Measurements from ENCODE around the gene MECP2. TPM values are rescaled to one million over a fixed set of nuclear protein-coding genes. Genes with fewer than 3 reads are reported as not detected.

Gene MECP2
- total and polyA plus RNA-seq, 2 donors (not counting 1 experiment from before 2014, with no cell fraction given) = 20.0 to 122 TPM

GRCh38 chrX:154096140-154097002 is 1.1 kb downstream of the MECP2 start:
- intact Hi-C loops (cut with micrococcal nuclease) = loop anchor here (10.0 kb wide), 1 partner anchor 278 kb away; the partner anchor contains the start of genes EMD and FLNA
- Histone ChIP-seq H2AFZ (ENCODE audit: insufficient read depth, low read depth, low read length, poor library complexity, severe bottlenecking) (peak overlapping the region; percentile 12), H3K9me3 (ENCODE audit: control extremely low read depth in 1 of 3, control insufficient read depth in 2 of 3, insufficient read depth in 1 of 3, low read length in 2 of 3) (no peaks in the 10 kb centered on the region), H3K4me1 (ENCODE audit: control insufficient read depth in 2 of 2, insufficient read depth in 2 of 2, low read length in 2 of 2) (peaks cover 36 to 54% of the 10 kb centered on the region in 2 donors), H4K20me1 (ENCODE audit: control insufficient read depth, insufficient read depth, low read length, poor library complexity, severe bottlenecking) (peaks cover 9% of the 10 kb centered on the region), H3K27me3 (replicated peaks in 1 of 4; ENCODE audit: control extremely low read depth in 1 of 4, control insufficient read depth in 3 of 4, insufficient read depth in 4 of 4, low read length in 3 of 4) (no peaks in the 10 kb centered on the region), H3K27ac (ENCODE audit: low read length in 2 of 2) (peak overlapping the region; percentile 65 to 85), H3K9ac (ENCODE audit: low read length) (peak overlapping the region; percentile 82), H3K4me3 (ENCODE audit: control extremely low read depth in 1 of 5, extremely low read depth in 1 of 5, insufficient read depth in 1 of 5, low read depth in 2 of 5, low read length in 4 of 5) (peak overlapping the region; percentile 52 to 70 (median 60)), H3K36me3 (replicated peaks in 1 of 2; ENCODE audit: control extremely low read depth in 1 of 2, control insufficient read depth in 1 of 2, extremely low read depth in 1 of 2, insufficient read depth in 2 of 2, low read length in 1 of 2) (peaks cover 0 to 3% of the 10 kb centered on the region in 2 experiments), H3K79me2 (ENCODE audit: control insufficient read depth, insufficient read depth, low read length) (peaks cover 59% of the 10 kb centered on the region), H3K4me2 (replicated peaks; ENCODE audit: low read depth, low read length, poor library complexity, severe bottlenecking) (peak overlapping the region; percentile 79)
- ChIA-PET CTCF (no interaction called here), POLR2A (interaction anchor here (1.0 kb wide), 1 partner anchor 430 kb away, joined by 4 read pairs; no protein-coding TSS in a partner anchor)
- H3K27ac Mint-ChIP-seq = peak overlapping the region; percentile 94
- H3K9me3 Mint-ChIP-seq (ENCODE audit: insufficient read depth) = no peaks in the 10 kb centered on the region
- 18% methylated on average over 10 of the region's 31 CpGs for WGBS (ENCODE audit: insufficient coverage)
- H3K27me3 Mint-ChIP-seq = peaks cover 4% of the 10 kb centered on the region
- DNase-seq (no peak), ATAC-seq (ENCODE audit: low read depth) (no peak)
- H3K4me3 Mint-ChIP-seq = peak overlapping the region; percentile 94
- H3K4me1 Mint-ChIP-seq = peaks cover 50% of the 10 kb centered on the region
- no peak for TF ChIP-seq CTCF (IDR thresholded peaks at IDR 0.05)
- TF ChIP-seq EZH2 (IDR thresholded peaks at IDR 0.05; ENCODE audit: borderline replicate concordance, insufficient read depth, low read depth, low read length, poor library complexity, severe bottlenecking) = no peak

GRCh38 chrX:154094833-154095232 is 2.7 kb downstream of the MECP2 start:
- ChIA-PET POLR2A (no interaction called here), CTCF (interaction anchor here (1.1 kb wide), 1 partner anchor 16 kb away, joined by 3 read pairs; no protein-coding TSS in a partner anchor)
- Mint-ChIP-seq H3K9me3 (ENCODE audit: insufficient read depth) (no peaks in the 10 kb centered on the region), H3K27ac (no peak overlapping the region), H3K4me3 (peak overlapping the region; percentile 94), H3K27me3 (peaks cover 4% of the 10 kb centered on the region), H3K4me1 (peaks cover 56% of the 10 kb centered on the region)
- Histone ChIP-seq H3K4me1 (ENCODE audit: control insufficient read depth in 2 of 2, insufficient read depth in 2 of 2, low read length in 2 of 2) (peaks cover 36 to 54% of the 10 kb centered on the region in 2 donors), H3K27me3 (replicated peaks in 1 of 4; ENCODE audit: control extremely low read depth in 1 of 4, control insufficient read depth in 3 of 4, insufficient read depth in 4 of 4, low read length in 3 of 4) (no peaks in the 10 kb centered on the region), H3K27ac (ENCODE audit: low read length in 2 of 2) (no peak overlapping the region), H3K9ac (ENCODE audit: low read length) (no peak overlapping the region), H3K4me3 (ENCODE audit: control extremely low read depth in 1 of 5, extremely low read depth in 1 of 5, insufficient read depth in 1 of 5, low read depth in 2 of 5, low read length in 4 of 5) (no peak overlapping the region), H2AFZ (ENCODE audit: insufficient read depth, low read depth, low read length, poor library complexity, severe bottlenecking) (no peak overlapping the region), H3K79me2 (ENCODE audit: control insufficient read depth, insufficient read depth, low read length) (peaks cover 68% of the 10 kb centered on the region), H3K4me2 (replicated peaks; ENCODE audit: low read depth, low read length, poor library complexity, severe bottlenecking) (peak overlapping the region; percentile 79), H4K20me1 (ENCODE audit: control insufficient read depth, insufficient read depth, low read length, poor library complexity, severe bottlenecking) (peaks cover 17% of the 10 kb centered on the region), H3K9me3 (ENCODE audit: control extremely low read depth in 1 of 3, control insufficient read depth in 2 of 3, insufficient read depth in 1 of 3, low read length in 2 of 3) (no peaks in the 10 kb centered on the region), H3K36me3 (replicated peaks in 1 of 2; ENCODE audit: control extremely low read depth in 1 of 2, control insufficient read depth in 1 of 2, extremely low read depth in 1 of 2, insufficient read depth in 2 of 2, low read length in 1 of 2) (peaks cover 0 to 8% of the 10 kb centered on the region in 2 experiments)
- TF ChIP-seq CTCF (IDR thresholded peaks at IDR 0.05) (no peak), EZH2 (IDR thresholded peaks at IDR 0.05; ENCODE audit: borderline replicate concordance, insufficient read depth, low read depth, low read length, poor library complexity, severe bottlenecking) (no peak)
- intact Hi-C loops (cut with micrococcal nuclease) = loop anchor here (10.0 kb wide), 1 partner anchor 280 kb away; the partner anchor contains the start of genes EMD and FLNA
- DNase-seq (no peak), ATAC-seq (ENCODE audit: low read depth) (no peak)
- 39% methylated on average over 2 of the region's 6 CpGs for WGBS (ENCODE audit: insufficient coverage)

Data from B cell (primary cell).